DMS79 (cell line): ENCODE measurements around the gene TBC1D10A.
A peak's percentile ranks its signal among the peaks of the same experiment; 100 is the strongest.

Source experiments
- DNase-seq: peaks from one replicate; lab custom pipeline; 2025; lab: John Stamatoyannopoulos, UW

Gene TBC1D10A

DNA sequence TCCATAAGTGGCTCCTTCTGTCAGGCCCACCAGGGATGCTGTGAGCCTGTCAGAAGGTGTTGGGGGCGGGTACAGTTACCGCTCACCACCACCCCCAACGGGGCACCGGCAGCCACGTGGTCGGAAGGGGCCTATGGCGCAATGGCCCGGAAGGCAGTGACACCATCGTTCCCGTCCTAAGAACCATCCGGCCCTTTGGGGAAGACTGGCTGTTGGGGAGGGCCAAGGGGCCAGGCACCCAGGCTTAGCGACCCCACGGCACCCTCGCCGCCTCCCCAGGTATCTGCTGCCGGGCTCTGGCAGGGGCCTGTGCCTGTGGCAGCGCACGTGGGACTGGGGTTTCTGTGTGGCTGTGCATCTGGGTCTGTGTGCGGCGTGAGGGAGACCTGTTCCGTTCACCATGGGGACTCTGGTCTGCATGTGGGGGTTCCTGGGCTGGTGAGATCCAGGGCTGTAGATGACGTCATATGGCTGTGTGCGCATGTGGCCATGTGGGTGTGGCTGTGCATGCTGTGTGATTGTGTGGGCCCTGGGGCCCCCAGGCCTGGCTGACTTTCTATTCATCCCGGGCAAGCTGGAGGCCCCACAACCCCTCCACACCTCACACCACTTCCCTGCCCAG lies 60.8 kb downstream of the TBC1D10A start:
- DNase-seq: no peak

DNA sequence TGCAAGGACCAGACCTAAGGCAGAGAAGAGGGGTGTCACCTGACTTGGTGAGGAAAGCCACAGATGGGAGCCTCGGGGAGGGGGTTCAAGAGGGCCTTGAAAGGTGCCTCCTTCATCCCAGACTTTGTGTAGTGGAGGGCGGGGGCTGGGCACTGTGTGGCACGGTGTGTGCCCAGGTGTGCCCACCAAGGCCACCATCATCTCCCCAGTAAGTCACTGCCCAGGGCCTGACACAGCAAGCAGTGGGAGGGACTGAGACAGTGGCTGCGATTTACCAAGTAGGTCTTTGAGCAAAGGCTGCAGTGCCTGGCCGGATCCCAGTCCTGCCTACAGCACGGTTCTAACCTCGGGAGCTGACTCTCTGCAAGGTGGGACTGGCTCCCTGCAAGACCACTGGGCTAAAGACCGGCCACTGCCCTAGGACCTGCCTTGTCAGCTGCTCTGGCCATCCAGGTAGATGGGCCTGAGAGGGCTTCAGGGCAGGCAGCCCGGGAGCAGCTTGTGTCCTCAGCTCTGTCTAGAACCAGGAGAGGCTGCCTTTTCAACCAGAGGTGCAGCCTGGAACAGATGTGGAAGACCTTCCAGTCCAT lies 61.5 kb downstream of the TBC1D10A start:
- no peak for DNase-seq

DNA sequence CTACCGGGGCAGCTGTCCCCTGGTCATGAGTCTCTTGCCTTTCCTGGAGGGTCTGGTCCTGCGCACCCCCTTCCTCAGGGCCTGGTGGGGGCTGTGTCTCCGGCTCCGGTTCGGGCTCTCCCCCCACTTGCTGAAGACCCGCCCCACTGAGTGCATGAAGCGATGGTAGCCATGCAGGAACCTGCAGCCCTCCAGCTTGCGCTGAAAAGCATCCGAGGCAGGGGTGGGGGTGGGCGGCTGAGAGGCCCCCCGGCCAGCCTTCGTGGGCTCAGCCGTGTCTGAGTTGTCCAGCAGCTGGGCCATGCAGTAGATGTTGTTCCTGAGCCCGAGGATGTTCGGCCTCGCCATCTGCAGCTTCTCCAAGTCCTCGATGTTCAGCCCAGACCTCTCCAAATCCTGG lies 62.9 kb downstream of the TBC1D10A start:
- no peak for DNase-seq

DNA sequence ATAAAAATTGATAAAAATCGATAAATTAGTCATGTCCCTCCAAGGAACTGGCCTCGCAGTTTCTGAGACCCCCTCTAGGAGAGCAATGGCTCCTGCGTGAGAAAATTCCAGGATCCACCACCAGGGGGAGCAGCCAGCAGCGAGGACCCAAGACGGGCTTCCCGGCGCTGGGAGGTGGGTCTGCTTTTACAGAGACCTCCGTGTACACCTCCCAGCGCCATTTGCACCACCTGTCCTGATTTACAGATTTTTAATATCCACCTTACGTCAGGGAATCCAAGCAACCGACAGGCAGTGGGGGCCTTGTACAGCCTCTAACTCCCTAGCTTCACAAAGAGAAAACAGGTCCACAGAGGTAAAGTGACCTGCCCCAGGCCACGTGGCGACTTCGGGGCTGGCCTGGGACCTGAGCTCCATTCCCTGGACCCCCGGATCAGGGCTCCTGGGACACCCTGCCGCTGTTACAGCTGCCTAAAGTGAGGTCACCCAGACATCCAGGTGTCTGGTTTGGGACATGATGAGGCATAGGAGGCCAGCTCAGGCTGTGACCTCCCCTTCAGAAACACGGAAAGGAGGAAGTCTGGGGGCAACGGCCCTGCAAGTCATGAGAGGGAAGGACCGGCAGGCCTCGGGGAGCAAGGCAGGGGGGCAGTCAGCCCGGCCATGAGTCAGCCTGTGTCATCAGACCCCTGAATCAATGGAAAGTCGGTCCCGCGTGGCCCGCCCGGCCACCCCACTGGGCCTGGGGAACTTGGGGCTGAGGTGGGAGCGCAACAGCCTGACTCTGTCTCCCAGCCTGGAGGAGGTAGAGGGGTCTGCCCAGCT lies 63.6 kb downstream of the TBC1D10A start:
- peak; percentile 7 for DNase-seq

DNA sequence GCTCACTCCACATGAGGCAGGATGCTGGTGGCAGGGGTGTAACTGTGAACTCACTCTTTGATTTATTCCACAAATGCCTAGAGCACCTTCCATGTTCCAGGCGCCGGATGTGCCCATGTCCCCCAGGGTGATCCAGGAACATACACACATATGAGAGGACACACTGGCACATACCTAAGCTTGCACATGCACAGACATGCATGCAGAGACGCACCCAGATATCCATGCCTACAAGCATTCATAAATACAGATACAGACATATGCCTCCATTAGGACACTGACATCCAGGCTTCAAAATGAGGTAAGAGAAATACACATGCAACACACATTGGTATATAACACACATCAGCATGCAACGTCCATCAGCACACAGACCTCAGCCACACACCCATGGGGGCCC lies 64.6 kb downstream of the TBC1D10A start:
- no peak for DNase-seq

DNA sequence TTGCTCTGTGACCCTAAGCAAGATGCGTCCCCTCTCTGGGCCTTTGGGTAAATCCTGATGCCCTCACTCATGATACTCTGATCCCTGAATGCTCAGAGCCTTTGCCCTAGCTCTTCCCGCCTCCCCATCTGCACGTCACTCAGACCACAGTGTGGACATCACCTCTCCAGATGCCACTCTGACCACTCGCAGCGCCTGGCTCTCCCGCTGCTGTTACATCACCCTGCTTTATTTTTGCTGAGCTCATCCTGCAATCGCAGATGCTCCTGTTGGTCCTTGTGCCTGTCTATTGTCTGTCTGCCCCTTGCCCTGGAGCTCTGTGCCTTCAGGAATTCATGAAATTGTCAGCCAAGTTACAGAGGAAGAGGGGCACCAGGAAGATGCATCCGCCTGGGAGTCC lies 65.6 kb downstream of the TBC1D10A start:
- DNase-seq: no peak

DNA sequence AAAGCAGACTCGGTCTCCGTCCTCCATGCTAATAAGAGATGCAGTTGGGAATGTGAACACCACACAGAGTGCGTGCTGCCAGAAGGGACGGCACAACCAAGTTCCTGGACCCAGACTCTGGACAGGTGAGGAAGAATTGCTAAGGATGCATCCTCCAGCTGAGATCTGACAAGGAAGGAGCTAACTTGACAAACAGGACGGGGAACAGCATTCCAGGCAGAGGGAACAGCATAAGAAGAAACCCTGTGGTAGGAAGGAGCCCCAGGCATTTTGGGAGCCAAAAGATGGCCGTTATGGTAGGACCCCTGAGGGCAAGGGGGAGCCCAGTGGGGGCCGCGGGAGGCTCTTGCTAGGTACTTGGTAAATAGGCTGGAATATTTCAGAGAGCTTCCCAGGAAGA lies 66.1 kb downstream of the TBC1D10A start:
- DNase-seq: no peak

DNA sequence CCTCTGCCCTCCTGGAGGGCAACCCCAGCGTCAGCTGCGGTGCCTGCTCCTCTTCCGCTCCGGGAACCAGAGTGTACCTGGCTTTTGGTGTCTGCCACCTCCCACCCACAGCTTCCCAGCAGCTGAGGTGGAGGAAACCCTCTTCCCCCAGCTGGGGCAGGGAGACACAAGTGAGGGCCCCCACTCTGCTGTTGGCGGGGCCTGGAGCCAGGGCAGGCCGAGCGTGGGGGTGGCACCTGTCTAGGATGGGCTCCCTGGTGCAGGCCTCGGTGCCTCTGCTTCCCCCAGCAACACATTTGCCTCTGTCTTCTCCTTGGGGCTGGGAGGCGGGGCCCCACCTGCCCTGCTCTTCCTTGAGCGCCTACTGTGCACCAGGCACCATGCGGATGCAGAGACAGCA lies 66.5 kb downstream of the TBC1D10A start:
- no peak for DNase-seq

DNA sequence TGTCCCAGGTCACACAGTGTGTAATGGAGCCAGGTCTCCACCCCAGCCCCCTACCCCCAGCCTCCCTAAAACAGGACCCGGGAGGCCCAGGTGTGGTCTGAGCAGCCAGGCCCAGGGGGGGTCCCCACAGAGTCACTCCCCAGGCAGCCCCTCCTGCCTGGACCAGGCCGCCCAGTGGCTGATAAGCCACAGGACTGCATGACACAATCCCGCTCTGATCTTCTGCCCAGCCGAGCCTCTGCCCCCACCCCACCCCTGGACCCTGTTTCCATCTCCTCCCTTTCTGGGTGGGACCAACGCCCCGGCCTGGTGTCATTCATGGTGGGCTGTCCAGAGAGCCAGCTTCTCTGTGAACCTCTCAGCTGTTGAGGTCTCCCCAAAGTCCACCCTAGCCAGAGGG lies 72.4 kb downstream of the TBC1D10A start:
- DNase-seq: no peak

DNA sequence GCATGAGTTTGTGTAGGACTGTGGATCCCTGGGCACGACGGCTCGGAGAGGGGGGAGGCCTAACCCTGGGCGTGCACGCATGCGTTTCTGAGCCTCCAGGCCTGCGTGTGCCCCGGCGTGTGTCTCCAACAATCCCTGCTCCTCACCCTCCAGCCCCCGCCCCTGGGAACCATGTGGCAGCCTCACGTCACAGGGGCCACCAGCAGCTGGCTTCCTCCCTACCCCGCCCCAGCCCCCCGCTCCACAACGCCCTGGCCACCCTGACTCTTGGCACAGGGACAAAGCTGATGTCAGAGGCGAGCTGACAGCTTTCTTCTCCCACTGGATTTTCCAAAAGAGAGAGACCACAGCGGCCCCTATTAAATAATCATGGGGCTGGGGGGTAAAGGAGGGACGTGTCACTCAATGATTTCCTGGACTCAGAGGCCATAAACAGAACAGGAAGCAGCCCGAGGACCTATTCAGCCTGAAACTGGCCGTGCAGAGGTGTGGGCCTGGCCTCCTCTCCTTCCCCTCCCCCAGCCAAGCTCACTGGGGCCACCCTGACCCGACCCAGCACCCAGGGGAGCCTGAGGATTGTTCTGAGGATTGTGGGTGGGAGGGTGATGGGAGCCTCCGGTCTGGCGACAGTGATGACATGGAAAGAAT lies 73.4 kb downstream of the TBC1D10A start:
- DNase-seq: no peak

DNA sequence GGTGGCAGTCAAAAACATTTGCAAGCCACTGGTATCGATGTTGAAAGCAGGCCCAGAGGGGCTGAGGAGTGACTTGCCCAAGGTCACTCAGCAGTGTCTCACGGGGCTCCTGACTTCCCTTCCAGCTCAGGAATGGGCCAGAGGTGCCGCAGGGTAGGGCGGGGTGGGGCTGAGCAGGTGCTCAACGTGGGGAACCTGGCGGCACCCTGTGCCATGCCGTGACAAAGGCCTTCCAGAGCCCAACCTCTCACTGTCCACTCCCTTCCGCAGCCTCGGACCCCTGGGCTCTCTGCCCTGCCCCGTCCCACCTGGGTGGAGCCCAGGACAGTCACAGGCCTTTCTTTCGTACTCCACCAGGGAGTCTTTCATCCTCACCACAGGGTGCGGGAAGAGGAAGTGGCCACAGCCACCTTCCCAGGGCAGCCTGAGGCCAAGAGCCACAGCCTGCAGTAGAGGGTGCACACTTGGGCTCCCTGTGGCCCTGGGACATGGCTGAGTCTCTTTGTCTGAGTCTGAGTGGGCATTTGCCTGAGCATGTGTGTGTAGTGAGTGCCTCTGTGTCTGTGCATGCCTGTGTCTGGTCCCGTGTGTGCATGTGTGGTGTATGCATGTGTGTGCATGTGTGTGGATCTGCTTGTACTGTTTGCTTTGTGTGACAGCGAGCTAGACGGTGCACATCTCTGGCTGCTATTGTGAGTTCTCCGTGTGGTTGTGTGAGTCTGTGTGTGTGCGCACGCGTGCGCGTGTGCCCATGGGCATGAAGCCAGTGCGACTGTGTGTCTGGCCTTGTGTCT lies 74.1 kb downstream of the TBC1D10A start:
- no peak for DNase-seq

DNA sequence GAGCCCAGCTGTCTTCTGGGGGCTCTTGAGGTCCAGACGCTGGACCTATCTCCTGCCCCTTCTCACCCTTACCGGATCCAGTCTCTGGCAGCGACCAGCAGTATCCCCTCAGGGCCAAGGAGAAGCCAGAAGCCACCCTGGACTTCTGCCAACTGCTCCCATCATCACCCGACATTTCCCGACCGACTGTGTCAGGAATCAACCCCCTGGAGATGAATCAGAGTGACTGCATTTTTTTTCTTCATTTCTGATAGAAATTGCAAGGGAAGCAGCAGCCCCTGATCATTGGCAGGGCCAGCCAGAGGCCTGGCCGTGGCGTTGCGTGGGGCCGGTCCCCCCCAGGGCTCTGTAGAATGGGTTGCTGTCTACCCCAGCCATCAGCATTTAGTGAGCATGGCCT lies 75.0 kb downstream of the TBC1D10A start:
- no peak for DNase-seq

DNA sequence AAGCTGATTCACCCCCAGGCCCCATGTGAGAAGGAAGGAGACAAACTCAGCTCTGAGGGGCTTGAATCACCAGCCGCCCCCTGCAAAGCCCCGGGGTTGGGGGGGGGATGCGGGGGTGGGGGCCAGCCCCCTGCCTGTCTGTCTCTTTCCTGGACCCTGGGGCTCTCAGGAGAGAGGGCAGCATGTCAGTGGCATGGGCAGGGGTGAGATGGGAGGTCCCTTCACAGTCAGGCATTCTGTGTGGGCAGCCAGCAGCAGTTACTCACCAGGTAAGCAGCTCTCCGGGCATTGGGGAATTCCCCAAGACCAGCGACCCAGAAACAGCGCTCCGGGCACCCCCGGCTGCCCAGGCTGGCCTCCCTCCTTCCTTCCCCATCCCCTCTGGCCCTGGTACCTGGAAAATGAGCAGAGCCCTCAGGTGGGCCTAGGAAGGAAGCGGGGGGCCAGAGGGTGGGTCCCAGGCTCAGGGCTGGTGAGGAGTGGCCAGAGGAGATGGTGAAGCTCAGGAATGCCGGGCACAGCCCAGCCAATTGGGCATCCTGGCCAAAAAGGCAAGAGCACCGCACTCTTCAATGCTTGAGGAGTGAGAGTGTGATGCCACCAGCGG lies 76.0 kb downstream of the TBC1D10A start:
- DNase-seq: no peak

DNA sequence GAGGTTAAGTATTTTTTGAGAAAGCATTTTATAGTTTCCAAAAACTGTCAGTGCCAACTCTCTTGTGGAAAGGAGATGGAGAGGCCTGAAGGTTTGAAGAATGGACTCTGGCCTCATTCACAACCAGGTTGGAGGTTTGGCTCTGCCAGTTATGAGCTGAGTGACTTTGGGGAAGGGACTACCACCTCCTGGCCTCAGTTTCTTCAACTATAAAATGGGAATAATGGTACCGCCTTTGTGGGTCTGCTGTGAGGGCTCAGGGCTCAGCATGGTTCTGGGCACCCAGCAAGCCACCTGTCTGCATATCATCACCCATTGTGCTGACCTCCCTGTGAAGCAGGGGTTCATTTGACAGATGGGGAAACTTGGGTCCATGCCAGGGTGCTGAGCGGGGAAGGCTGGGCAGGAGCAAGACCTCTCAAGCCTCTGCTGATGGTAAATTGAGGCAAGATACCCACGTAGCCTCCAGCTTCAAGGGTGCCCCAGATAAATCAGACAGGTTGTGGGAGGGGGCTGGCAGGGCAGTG lies 76.6 kb downstream of the TBC1D10A start:
- no peak for DNase-seq

DNA sequence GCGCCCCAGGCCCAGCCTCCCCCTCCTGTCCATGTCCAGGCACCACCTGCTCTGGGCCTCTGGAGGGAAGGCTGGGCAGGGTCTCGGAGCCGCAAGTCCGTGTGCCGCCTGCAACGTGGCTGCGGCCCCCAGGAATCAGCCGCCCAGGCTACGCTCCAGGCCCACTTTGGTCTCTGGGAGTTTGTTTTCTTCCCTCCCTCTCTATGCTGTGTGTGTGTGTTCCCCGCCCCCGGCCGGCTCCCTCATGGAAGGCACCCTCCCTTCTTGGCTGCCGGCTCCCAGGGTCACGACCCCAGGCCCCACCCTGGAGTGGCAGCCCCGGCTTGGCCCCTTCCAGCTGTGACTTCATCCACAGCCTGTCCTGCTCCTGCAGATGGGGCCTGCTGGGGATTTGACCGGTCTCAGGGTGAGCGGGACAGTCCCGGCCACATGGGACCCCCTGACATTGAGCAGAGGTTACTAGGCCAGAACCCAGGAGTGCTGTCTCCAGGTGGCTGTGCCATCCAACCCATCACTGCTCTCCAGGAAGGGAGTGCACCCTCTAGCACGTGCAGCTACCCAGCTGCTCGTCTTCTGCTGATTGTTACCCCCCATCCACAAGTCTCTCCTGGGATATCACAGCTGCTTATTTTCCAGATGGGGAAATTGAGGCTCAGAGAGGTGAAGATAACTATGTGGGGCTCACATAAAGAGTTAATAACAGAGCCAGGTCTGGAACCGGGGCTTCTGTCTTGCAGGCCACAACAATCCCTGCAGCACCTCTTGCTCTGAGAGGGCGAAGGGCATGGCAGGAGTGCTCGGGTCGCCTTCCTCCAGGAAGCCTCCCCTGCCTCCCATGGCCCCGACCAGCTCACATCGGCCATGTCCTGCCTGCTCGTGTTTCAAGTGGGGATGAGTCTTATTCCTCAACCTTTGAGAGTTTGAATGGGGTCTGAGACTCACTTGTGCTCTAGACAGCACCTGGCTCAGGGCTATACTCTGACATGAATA lies 77.4 kb downstream of the TBC1D10A start:
- DNase-seq: no peak

DNA sequence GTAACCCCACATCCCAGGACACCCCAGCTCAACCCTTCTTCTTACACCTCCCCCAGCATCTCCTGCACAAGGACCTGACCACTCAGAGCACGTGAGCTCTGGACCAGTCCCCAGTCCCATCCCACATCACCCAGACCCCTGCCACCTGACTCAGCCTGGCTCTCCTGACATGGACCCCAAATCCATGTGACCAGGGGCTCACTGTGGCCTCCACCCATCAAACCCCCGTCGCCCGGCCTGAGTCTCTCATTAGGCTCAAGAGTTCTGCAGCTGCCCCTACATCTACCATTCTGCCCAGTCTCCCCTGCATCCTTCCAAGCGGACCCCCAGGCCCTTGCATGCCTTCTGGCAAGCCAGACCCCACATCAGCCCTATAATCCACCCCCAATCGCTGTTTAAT lies 78.3 kb downstream of the TBC1D10A start:
- no peak for DNase-seq

DNA sequence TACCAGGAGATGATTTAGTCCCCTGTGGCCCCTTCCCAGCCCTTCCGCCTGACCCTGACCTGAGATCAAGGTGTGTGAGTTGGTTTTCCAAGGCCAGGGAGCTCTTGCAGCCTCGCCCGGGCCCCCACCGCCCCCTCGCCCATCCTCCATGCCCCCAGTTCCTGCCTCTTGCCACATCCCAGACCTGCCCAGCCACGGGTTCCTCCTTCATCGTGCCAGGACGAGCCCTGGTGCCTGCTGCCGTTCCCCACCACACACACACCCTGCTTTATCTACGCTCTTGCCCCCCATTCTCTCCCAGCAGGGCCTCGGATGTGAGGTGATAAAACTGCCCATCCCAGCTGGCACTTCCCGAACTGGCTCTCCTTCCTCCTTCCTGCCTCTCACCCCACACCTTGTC lies 78.8 kb downstream of the TBC1D10A start:
- no peak for DNase-seq

DNA sequence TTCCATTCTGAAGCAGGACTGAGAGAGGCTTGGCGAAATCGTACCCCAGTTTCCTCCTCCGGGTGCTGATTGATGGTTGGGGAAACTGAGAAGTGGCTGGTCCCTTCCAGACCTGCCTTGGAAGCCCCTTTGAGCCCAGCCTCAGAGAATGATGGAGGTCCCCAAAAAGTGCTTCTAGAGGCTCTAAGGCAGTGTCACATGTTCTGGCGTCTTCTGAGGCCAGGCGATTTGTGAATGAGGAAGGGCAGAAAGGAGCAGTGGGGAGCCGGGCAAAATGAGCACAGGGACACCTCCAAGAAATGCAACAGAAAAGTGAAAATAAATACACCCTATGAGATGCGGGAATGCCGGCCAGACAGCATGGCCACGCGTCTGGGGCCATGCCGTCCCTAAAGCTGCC lies 79.2 kb downstream of the TBC1D10A start:
- no peak for DNase-seq

DNA sequence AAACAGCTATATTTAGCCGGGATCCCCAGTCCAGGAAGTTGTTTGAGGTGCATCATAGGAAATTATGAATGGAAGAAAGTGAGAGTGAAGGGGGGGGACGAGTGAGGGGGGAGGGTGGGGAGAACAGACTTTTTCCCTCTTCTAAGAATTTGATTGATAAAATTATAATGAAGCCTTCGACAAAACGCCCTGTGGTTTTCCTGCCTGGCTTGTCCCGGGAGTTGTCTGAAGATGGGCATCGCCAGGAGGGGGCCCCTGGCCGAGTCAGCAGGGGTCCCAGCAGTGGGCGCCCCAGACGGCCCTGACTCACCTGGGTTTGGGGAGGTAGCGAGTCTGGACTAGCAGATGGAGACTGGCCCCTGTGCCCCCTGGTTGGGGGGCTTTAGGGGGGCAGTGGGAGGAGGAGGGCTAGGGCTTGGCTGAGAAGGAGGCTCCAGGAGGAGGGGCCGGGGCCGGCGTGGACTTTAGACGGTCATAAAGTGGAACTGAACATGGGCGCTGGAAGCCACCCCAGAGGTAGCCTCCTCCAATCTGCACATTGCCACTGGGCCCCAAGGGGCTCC lies 79.8 kb downstream of the TBC1D10A start:
- DNase-seq: no peak
